GM12878 (cell line): ENCODE data around the gene TMC2. TPM values are rescaled to one million over a fixed set of nuclear protein-coding genes. Genes with fewer than 3 reads are reported as not detected.

ENCODE experiments used
- ATAC-seq: fragments of 200-7000 bp; cut with Tn5 transposase; 3 replicates; pipeline ENCODE4 v1.9.1; 2020; ENCODE audit warnings: mild to moderate bottlenecking, moderate library complexity
- BruUV-seq: library from RNA; stranded (reverse); fragments of 400-500 nt; replicated peaks from 2 replicates; lab custom pipeline; 2021; lab: Mats Ljungman, UMichigan
- CTCF ChIA-PET: fragments of 300-600 bp; sonication (Branson Sonifier 250); formaldehyde crosslinking; extraction: SDS; loops from one replicate; lab custom pipeline; 2021; ENCODE audit warnings: inconsistent platforms; lab: Yijun Ruan, JAX
- POLR2A ChIA-PET: fragments of 350-600 bp; formaldehyde crosslinking; extraction: SDS; loops from one replicate; lab custom pipeline; 2021; ENCODE audit warnings: inconsistent platforms; lab: Charles Lee
- RAD21 ChIA-PET: fragments of 300-600 bp; sonication (Branson Sonifier 250); formaldehyde crosslinking; loops from one replicate; lab custom pipeline; 2023; ENCODE audit warnings: antibody characterized with exemption; ENCODE audit not compliant: unreplicated experiment; lab: Charles Lee
- SMC1A ChIA-PET: fragments of 300-600 bp; sonication (Branson Sonifier 250); formaldehyde crosslinking; loops from one replicate; lab custom pipeline; 2023; ENCODE audit not compliant: unreplicated experiment, uncharacterized antibody; lab: Charles Lee
- DNase-seq: peaks from one replicate; pipeline ENCODE4 v3.0.0-alpha.2; 2011; ENCODE audit warnings: low read depth, low spot score
- FAIRE-seq: peaks from 3 replicates; lab custom pipeline; 2011; peaks lifted over from hg19 to GRCh38; lab: Jason Lieb, UNC
- H2AFZ ChIP-seq: 2 replicates; pipeline ENCODE4 v1.6.0; 2011; ENCODE audit warnings: low read depth, low read length, control low read depth; ENCODE audit not compliant: control insufficient read depth
- H3K27ac ChIP-seq: 2 replicates; pipeline ENCODE4 v1.5.1; 2011; ENCODE audit warnings: control low read depth; ENCODE audit not compliant: control insufficient read depth, insufficient read depth
- H3K27me3 ChIP-seq, 2 experiments: replicated peaks in 1 of 2; 2 replicates each; pipeline versions ENCODE4 v1.6.0 to v1.6.1; 2011; ENCODE audit warnings: low read length in 1 of 2; ENCODE audit not compliant: control insufficient read depth in 2 of 2, insufficient read depth in 2 of 2
- H3K36me3 ChIP-seq, 2 experiments: 2 replicates each; pipeline ENCODE4 v1.5.1; 2011; ENCODE audit warnings: low read length in 1 of 2; ENCODE audit not compliant: control insufficient read depth in 2 of 2, insufficient read depth in 2 of 2
- H3K4me1 ChIP-seq: 2 replicates; pipeline ENCODE4 v1.6.1; 2011; ENCODE audit warnings: mild to moderate bottlenecking, low read length, moderate library complexity, mixed read lengths; ENCODE audit not compliant: control insufficient read depth, insufficient read depth
- H3K4me2 ChIP-seq: 2 replicates; pipeline ENCODE4 v1.6.0; 2011; ENCODE audit warnings: control low read depth; ENCODE audit not compliant: control insufficient read depth, insufficient read depth
- H3K4me3 ChIP-seq: fragments of 200-600 bp; sonication (generic); 2 replicates; pipeline ENCODE4 v1.5.1; 2016
- H3K79me2 ChIP-seq: 2 replicates; pipeline ENCODE4 v1.6.0; 2011; ENCODE audit warnings: low read length; ENCODE audit not compliant: control insufficient read depth, insufficient read depth
- H3K9ac ChIP-seq: 2 replicates; pipeline ENCODE4 v1.8.0; 2011; ENCODE audit warnings: low read length, control low read depth, mixed read lengths; ENCODE audit not compliant: control insufficient read depth, insufficient read depth
- H3K9me3 ChIP-seq: replicated peaks from 3 replicates; pipeline ENCODE4 v1.5.1; 2011; ENCODE audit warnings: mild to moderate bottlenecking, low read length; ENCODE audit not compliant: control insufficient read depth, insufficient read depth
- H4K20me1 ChIP-seq: 2 replicates; pipeline ENCODE4 v1.6.0; 2011; ENCODE audit not compliant: control insufficient read depth, insufficient read depth
- ASH2L ChIP-seq: fragments of 300-600, 200-600 bp; sonication (generic); IDR thresholded peaks from 2 replicates; pipeline ENCODE4 v1.6.1; 2017; ENCODE audit warnings: low read depth, mild to moderate bottlenecking, borderline replicate concordance
- ATF2 ChIP-seq: IDR thresholded peaks from 2 replicates; pipeline ENCODE4 v1.6.1; 2012; ENCODE audit warnings: low read length, inconsistent platforms
- CBX3 ChIP-seq: fragments of 200-600 bp; sonication (generic); IDR thresholded peaks from 2 replicates; pipeline ENCODE4 v1.6.1; 2016; ENCODE audit warnings: low read depth, borderline replicate concordance
- CUX1 ChIP-seq: IDR thresholded peaks from 2 replicates; pipeline ENCODE4 v1.6.1; 2012; ENCODE audit warnings: improper control_type of control experiment, low read depth, low read length; ENCODE audit not compliant: insufficient replicate concordance
- EED ChIP-seq: sonication (generic); IDR thresholded peaks from 2 replicates; pipeline ENCODE4 v1.6.1; 2016; ENCODE audit warnings: antibody characterized with exemption, low read depth
- FOXM1 ChIP-seq: IDR thresholded peaks from 2 replicates; pipeline ENCODE4 v1.6.1; 2012; ENCODE audit warnings: low read depth, mild to moderate bottlenecking, inconsistent platforms, low read length, moderate library complexity
- HDAC6 ChIP-seq: fragments of 200-600 bp; sonication (generic); IDR thresholded peaks from one replicate; pipeline ENCODE4 v1.8.0; 2017; ENCODE audit warnings: antibody characterized with exemption; ENCODE audit not compliant: unreplicated experiment
- NR2C2 ChIP-seq: IDR thresholded peaks from 2 replicates; pipeline ENCODE4 v1.6.1; 2011; ENCODE audit warnings: borderline replicate concordance, low read depth; ENCODE audit not compliant: control insufficient read depth, insufficient read length
- POLR2A ChIP-seq: IDR thresholded peaks from 2 replicates; pipeline ENCODE4 v1.6.1; 2011; ENCODE audit warnings: low read depth, mild to moderate bottlenecking, low read length
- POLR2AphosphoS5 ChIP-seq: IDR thresholded peaks from 2 replicates; pipeline ENCODE4 v1.6.1; 2011; ENCODE audit warnings: mild to moderate bottlenecking, low read length, inconsistent platforms
- USF1 ChIP-seq: IDR thresholded peaks from 2 replicates; pipeline ENCODE4 v1.6.1; 2011; ENCODE audit warnings: borderline replicate concordance, low read depth, mild to moderate bottlenecking, moderate library complexity, mixed read lengths, low read length; ENCODE audit not compliant: insufficient read depth; ENCODE audit errors: extremely low read length
- USF2 ChIP-seq: IDR thresholded peaks from 2 replicates; pipeline ENCODE4 v1.6.1; 2011; ENCODE audit warnings: low read depth, low read length, improper control_type of control experiment, borderline replicate concordance
- WGBS: methylation state at CpG from one replicate; pipeline ENCODE4 v1.1.6; 2016; ENCODE audit warnings: low lambda C conversion rate; ENCODE audit not compliant: insufficient replicate concordance, insufficient coverage; ENCODE audit errors: missing lambda C conversion rate; 5-methylcytosine and 5-hydroxymethylcytosine counted together
- in situ Hi-C: fragments of 300-500 bp; cut with MboI; formaldehyde crosslinking; loops from 9 replicates; pipeline ENCODE4 v1.14.3; 2018; ENCODE audit warnings: mixed read lengths
- intact Hi-C: fragments of 100-400 bp; cut with micrococcal nuclease; formaldehyde crosslinking; loops from one replicate; pipeline ENCODE4 v1.14.2; 2022; ENCODE audit not compliant: unreplicated experiment
- polyA plus RNA-seq, 11 experiments: library from polyadenylated mRNA; depleted of rRNA in 4 of 11; unstranded in 6 of 11; stranded (reverse) in 5 of 11; fragments of >200 nt; fragmentation: Nextera tagmentation in 4 of 11; fragmentation: Illumina TruSeq in 1 of 11; extraction: Ambion mirVana in 4 of 11; extraction: Trizol in 1 of 11; gene quantifications; 1 replicate in 1 of 11; 2 replicates in 10 of 11; pipeline versions ENCODE4 v1.2.1 to v1.2.3, GENCODE V29; 2011 to 2016; ENCODE audit warnings: inconsistent platforms in 2 of 11, missing spikeins in 2 of 11, low read depth in 1 of 11
- total RNA-seq, 4 experiments: library from RNA; depleted of rRNA in 3 of 4; stranded (reverse); fragments of >200 nt in 3 of 4; fragmentation: Illumina TruSeq in 1 of 4; extraction: Trizol in 1 of 4; gene quantifications; 2 replicates each; pipeline versions ENCODE4 v1.2.1 to v1.2.3, GENCODE V29; 2013 to 2021

Gene TMC2
- total and polyA plus RNA-seq, 10 of the 15 experiments (the other 5 are each of a cell fraction or from before 2014, with no cell fraction given): 0.08 TPM; not detected in 9

- TF ChIP-seq USF2 (no peak), POLR2A (0 out of 2 replicates have a peak, but pooled peaks have one; percentile 38), ATF2 (no peak), EED (no peak), ASH2L (no peak), HDAC6 (no peak), NR2C2 (no peak), FOXM1 (0 out of 2 replicates have a peak, but pooled peaks have one; percentile 17), CBX3 (no peak)
These were observed 118.0 kb downstream of the TMC2 start (continued) for GRCh38 chr20:2654384-2654822.

GRCh38 chr20:2654831-2655230, 118.5 kb downstream of the TMC2 start:
- WGBS: 98% methylated on average over 3 of the region's 3 CpGs
- no peak for ATAC-seq
- ChIA-PET CTCF (interaction anchor here (0.7 to 1.4 kb wide), 4 partner anchors 10 to 346 kb away, joined by 3 to 4 read pairs (median 4); no protein-coding TSS in a partner anchor), POLR2A (interaction anchor here (1.2 to 5.6 kb wide), 2 partner anchors 10 to 186 kb away, joined by 4 to 47 read pairs; partner anchors contain the start of genes IDH3B, PCED1A and VPS16), SMC1A (interaction anchor here (4.9 kb wide), 1 partner anchor 10 kb away, joined by 25 read pairs; the partner anchor contains the start of gene IDH3B), RAD21 (no interaction called here)
- FAIRE-seq: no peak
- no peak for DNase-seq
- H3K4me2 ChIP-seq: peak overlapping the region; percentile 95
- H4K20me1 ChIP-seq: peaks cover 17% of the 10 kb centered on the region
- no peak overlapping the region for H2AFZ ChIP-seq
- in situ Hi-C loops (no loop called here), intact Hi-C loops (loop anchor here (5.0 kb wide), 1 partner anchor 183 kb away; the partner anchor contains the start of gene SNRPB)
- BruUV-seq: no TSS peak
- peaks cover 52% of the 10 kb centered on the region for H3K79me2 ChIP-seq
- H3K4me3 ChIP-seq: peak overlapping the region; percentile 95
- H3K9ac ChIP-seq: no peak overlapping the region
- TF ChIP-seq CUX1 (no peak), USF1 (no peak), POLR2AphosphoS5 (peak; percentile 12; the same call in 1 of the 2 replicates)
- H3K27me3 ChIP-seq: no peaks in the 10 kb centered on the region
- H3K36me3 ChIP-seq: peaks cover 29 to 37% of the 10 kb centered on the region in 2 experiments
- H3K4me1 ChIP-seq: peaks cover 13% of the 10 kb centered on the region
- H3K9me3 ChIP-seq: no peaks in the 10 kb centered on the region
- no peak overlapping the region for H3K27ac ChIP-seq
